HEK293 (cell line): Measurements from ENCODE around the gene ZNF605.

Source experiments
- BCL11A ChIP-seq: fragments of 450-650 bp; formaldehyde crosslinking; IDR thresholded peaks from 2 replicates; pipeline ENCODE4 v1.5.1; 2016; ENCODE audit warnings: low read depth, missing biosample characterization, missing genetic modification characterization
- CTCF ChIP-seq: fragments of 450-650 bp; formaldehyde crosslinking; IDR thresholded peaks from 2 replicates; pipeline ENCODE4 v1.5.1; 2016; ENCODE audit warnings: missing biosample characterization, missing genetic modification characterization
- MEIS1 ChIP-seq: sonication (generic); formaldehyde crosslinking; IDR thresholded peaks from 2 replicates; pipeline ENCODE4 v1.8.1; 2022; ENCODE audit warnings: missing genetic modification reagents, mild to moderate bottlenecking, borderline replicate concordance
- MYNN ChIP-seq: fragments of 450-650 bp; formaldehyde crosslinking; IDR thresholded peaks from 2 replicates; pipeline ENCODE4 v1.5.1; 2016; ENCODE audit warnings: missing biosample characterization, missing genetic modification characterization, borderline replicate concordance
- PRDM1 ChIP-seq: fragments of 450-650 bp; formaldehyde crosslinking; IDR thresholded peaks from 2 replicates; pipeline ENCODE4; 2016; ENCODE audit warnings: missing biosample characterization, missing genetic modification characterization
- SALL2 ChIP-seq: fragments of 450-650 bp; formaldehyde crosslinking; IDR thresholded peaks from 2 replicates; pipeline ENCODE4 v1.5.0; 2017; ENCODE audit warnings: missing biosample characterization, mild to moderate bottlenecking, missing genetic modification characterization, borderline replicate concordance
- YY1 ChIP-seq: fragments of 450-650 bp; formaldehyde crosslinking; IDR thresholded peaks from 2 replicates; pipeline ENCODE4 v1.5.1; 2018; ENCODE audit warnings: missing biosample characterization, missing genetic modification characterization
- ZNF549 ChIP-seq: fragments of 450-650 bp; IDR thresholded peaks from 2 replicates; pipeline ENCODE4 v1.5.1; 2018; ENCODE audit warnings: missing biosample characterization, missing genetic modification characterization, mild to moderate bottlenecking, inconsistent platforms, moderate library complexity
- ZNF747 ChIP-seq: fragments of 450-650 bp; formaldehyde crosslinking; IDR thresholded peaks from 2 replicates; pipeline ENCODE4 v1.5.1; 2016; ENCODE audit warnings: missing biosample characterization, missing genetic modification characterization
- ZSCAN4 ChIP-seq: fragments of 450-650 bp; formaldehyde crosslinking; IDR thresholded peaks from 2 replicates; pipeline ENCODE4 v1.5.1; 2017; ENCODE audit warnings: missing biosample characterization, missing genetic modification characterization

- TF ChIP-seq MEIS1 (CRISPR knock-in tag): no peak
- no peak for TF ChIP-seq PRDM1 (tag by site-specific recombination)
- TF ChIP-seq ZNF549 (tag by site-specific recombination): no peak
- TF ChIP-seq SALL2 (tag by site-specific recombination): no peak
- no peak for TF ChIP-seq CTCF (tag by site-specific recombination)
- no peak for TF ChIP-seq ZNF747 (tag by site-specific recombination)
- no peak for TF ChIP-seq ZSCAN4 (tag by site-specific recombination)
- TF ChIP-seq YY1 (tag by site-specific recombination): no peak
- no peak for TF ChIP-seq MYNN (tag by site-specific recombination)
- no peak for TF ChIP-seq BCL11A (tag by site-specific recombination)
These were observed 67.3 kb downstream of the ZNF605 start for GRCh38 chr12:132888852-132889251.
